ENCODE data around the gene AMY1B. TPM values are rescaled to one million over a fixed set of nuclear protein-coding genes. Genes with fewer than 3 reads are reported as not detected.

Gene AMY1B
- total and polyA plus RNA-seq, 2 donors, result 0.14 to 1.2 TPM

Other genes with a start within 250 kb of the AMY1B start
- 11.2 TPM for gene RNPC3, start 170.5 kb downstream of the AMY1B start, total RNA-seq
- 17.2 TPM for gene RNPC3, start 170.5 kb downstream of the AMY1B start, polyA plus RNA-seq
- 12.5 TPM for gene AMY2B, start 124.6 kb downstream of the AMY1B start, total RNA-seq
- 83.9 TPM for gene AMY2B, start 124.6 kb downstream of the AMY1B start, polyA plus RNA-seq
- gene AMY2A, start 78.8 kb downstream of the AMY1B start, total RNA-seq, result not detected
- 0.34 TPM for gene AMY2A, start 78.8 kb downstream of the AMY1B start, polyA plus RNA-seq
- gene AMY1A, start 40.5 kb downstream of the AMY1B start, total RNA-seq, result 0.05 TPM
- gene AMY1A, start 40.5 kb downstream of the AMY1B start, polyA plus RNA-seq, result 1.9 TPM
- 2.5 TPM for gene AMY1C, start 53.7 kb upstream of the AMY1B start, total RNA-seq
- 15.1 TPM for gene AMY1C, start 53.7 kb upstream of the AMY1B start, polyA plus RNA-seq

Measured in thymus (tissue), 2 donors.